Measurements from ENCODE around the gene MSRB1.
"Not testable (repeated sequence)": the region's sequence is repeated elsewhere in the genome, so short reads cannot be mapped to it uniquely, and the experiment has no call there.

The MSRB1 gene

DNA sequence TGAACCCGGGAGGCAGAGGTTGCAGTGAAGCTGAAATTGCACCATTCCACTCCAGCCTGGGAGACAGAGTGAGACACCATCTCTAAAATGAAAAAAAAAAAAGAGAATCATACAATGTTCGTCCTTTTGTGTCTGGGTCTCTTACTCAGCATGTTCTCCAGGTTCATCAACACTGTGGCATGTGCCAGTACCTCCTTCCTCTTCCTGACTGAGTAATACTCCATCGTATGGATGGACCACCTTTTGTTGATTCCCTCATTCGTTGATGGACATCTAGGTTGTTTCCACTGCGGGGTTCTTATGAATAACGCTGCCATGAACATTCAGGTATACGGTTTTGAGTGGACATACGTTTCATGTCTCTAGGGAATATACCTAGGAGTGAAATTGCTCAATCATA is 20.6 kb downstream of the MSRB1 start:
- H3K27ac ChIP-seq = no peak overlapping the region
- no peak for DNase-seq (ENCODE audit: low spot score)
- TF ChIP-seq, protein P1, sequence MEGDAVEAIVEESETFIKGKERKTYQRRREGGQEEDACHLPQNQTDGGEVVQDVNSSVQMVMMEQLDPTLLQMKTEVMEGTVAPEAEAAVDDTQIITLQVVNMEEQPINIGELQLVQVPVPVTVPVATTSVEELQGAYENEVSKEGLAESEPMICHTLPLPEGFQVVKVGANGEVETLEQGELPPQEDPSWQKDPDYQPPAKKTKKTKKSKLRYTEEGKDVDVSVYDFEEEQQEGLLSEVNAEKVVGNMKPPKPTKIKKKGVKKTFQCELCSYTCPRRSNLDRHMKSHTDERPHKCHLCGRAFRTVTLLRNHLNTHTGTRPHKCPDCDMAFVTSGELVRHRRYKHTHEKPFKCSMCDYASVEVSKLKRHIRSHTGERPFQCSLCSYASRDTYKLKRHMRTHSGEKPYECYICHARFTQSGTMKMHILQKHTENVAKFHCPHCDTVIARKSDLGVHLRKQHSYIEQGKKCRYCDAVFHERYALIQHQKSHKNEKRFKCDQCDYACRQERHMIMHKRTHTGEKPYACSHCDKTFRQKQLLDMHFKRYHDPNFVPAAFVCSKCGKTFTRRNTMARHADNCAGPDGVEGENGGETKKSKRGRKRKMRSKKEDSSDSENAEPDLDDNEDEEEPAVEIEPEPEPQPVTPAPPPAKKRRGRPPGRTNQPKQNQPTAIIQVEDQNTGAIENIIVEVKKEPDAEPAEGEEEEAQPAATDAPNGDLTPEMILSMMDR (IDR thresholded peaks at IDR 0.05) = no peak
- no peak overlapping the region for H3K4me3 ChIP-seq

DNA sequence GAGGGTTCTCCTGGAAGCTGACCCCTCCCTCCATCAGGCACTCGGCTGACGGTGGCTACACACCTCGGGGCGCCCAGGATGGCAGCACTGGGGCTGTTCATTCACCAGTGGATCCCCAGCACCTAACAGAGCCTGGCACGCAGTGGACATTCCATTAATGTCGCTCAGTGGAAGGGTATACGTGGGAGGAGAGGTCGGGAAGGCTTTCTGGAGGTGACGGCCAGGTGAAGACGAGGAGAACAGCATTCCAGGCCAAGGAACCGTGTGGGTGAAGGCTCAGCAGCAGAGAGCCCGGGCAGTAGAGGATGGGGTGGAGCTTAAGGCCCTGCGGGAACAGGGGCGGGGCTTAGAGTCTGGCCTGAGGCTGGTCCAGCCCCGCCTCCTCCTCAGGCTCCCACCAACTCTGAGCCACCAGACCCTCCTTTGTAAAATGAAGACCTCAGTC is 22.2 kb downstream of the MSRB1 start:
- no peak for DNase-seq (ENCODE audit: low spot score)
- Histone ChIP-seq H3K27ac (no peak overlapping the region), H3K4me3 (no peak overlapping the region)
- TF ChIP-seq, protein P1 (IDR thresholded peaks at IDR 0.05) = no peak

DNA sequence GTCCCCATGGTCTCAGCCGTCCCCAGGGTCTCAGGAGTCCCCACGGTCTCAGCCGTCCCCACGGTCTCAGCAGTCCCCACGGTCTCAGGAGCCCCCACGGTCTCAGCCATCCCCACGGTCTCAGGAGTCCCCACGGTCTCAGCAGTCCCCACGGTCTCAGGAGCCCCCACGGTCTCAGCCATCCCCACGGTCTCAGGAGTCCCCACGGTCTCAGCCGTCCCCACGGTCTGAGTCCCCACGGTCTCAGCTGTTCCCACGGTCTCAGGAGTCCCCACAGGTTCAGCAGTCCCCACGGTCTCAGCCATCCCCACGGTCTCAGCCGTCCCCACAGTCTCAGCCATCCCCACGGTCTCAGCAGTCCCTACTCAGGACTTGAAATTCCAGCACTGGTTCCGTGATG is 22.9 kb downstream of the MSRB1 start:
- H3K27ac ChIP-seq = not testable (repeated sequence)

DNA sequence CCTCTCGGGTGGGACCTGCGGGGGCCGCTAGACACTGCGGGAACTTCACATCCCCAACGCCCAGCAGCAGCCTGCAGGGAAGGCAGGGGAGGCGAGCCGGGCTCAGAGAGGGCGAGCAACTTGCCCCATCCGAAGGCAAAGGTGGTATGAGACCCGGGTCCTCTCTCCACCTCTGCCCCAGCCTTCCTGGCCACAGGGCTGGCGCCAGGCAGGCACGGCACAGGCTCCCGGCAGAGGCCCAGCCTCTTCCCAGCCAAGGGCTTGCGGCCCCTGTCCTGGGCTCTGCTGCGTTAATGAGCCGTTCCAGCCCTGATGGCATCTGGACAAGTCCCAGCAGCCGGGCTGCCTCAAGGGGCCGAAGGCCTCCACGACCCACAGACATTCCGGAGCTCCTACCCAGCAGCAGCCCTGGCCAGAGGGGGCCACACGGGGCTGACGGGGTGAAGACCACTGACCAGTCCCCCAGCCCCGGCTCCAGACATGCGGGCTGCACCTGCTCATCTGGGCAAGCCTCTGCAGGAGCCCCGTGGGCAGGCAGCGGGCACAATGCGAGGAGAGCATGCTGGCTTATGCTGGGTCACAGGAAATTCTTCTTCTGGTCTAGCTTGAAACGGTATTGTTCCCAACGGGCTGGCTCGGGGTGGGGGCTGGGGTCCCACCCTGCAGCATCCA is 23.5 kb downstream of the MSRB1 start:
- TF ChIP-seq, protein P1 (IDR thresholded peaks at IDR 0.05) = no peak
- Histone ChIP-seq H3K4me3 (no peak overlapping the region), H3K27ac (no peak overlapping the region)
- DNase-seq (ENCODE audit: low spot score) = no peak

More for the DNA sequence above, 22.9 kb downstream of the MSRB1 start:
- not testable (repeated sequence) for H3K4me3 ChIP-seq; DNase-seq (ENCODE audit: low spot score)

DNA sequence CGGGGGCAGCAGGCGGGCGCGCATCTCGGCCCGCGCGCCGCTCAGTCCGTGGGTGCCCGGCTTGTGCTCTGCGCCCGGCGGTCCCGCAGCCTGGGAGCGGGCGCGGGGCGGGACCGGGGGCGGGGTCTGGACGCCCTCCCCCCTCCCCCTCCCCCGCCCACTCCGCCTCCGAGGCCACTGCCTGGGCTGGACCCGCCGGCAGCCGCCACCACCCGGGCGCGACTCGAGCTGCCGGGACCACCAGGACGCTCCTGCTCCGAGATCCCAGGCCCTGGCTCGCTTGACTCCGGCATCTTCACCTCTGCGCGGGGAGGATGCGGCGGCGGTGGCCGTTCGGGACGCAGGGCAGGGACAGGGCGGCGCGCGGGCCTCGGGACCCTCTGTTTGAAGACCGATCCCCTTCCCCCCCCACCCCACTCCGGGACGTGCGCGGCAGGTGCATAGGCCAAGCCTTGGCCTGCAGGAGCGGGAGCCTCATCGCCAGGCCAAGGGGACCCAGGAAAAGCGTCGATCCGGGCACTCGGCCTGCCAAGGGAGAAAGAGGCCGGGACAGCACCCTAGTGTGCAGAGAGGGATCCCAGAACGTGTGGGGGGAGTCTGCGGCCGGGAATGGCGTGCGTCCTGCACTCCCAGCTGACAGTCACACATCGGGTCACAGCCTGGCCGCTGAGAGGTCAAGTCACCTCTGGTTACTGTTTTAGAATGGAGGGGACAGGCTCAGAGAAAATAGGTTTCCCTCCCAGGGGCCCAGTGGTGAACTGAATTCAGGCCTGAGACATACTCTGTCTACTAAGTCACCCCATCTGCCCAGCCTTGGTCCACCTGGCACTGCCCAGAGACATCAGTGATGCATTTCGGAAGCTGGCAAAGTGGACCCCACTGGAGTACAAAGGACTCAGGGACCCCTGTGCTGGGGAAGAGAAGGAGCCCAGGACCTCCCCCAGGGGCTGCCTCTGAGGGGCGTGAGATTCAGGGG is 24.4 kb downstream of the MSRB1 start, which contains the start of gene HS3ST6:
TSS of gene HS3ST6 (minus strand) at position 65 of the 976 bp plus-strand sequence. CDS start 92 bp downstream, outside the sequence.
- H3K4me3 ChIP-seq = peak within 1 kb of the TSS; percentile 30
- no peak for DNase-seq (ENCODE audit: low spot score)
- H3K27ac ChIP-seq = no peak within 1 kb of the TSS
- TF ChIP-seq, protein P1 (IDR thresholded peaks at IDR 0.05) = no peak

DNA sequence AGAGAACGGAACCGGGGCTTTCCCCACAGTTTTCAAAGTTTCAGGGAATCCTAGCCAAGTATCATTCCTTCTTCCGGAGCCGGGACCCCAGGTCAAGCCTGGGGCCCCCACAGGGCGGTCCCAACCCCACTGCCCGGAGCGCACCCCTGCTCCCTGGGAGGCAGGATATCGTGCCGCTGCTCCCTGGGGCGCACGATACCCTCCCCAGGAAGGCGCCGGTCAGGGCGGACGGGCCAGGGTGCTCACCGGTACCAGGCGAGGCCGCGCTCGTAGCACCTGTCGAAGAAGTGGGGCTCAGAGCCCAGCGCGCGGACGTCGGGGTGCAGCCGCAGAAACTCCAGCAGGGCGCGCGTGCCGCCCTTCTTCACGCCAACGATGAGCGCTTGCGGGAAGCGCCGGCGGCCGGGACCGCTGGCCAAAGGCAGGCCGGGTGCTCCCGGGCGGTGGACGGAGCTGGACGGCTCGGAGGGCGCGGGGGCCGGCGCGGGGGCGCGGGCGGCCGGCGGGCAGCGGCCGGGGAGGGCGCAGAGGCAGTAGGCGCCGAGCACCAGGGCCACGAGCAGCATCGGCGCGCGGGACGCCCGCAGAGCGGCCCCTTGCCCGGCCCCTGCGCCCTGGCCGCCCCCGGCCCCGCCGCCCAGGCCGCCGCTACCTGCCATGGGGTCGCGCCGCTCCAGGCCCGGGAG is 25.2 kb downstream of the MSRB1 start:
- Histone ChIP-seq H3K4me3 (peak overlapping the region; percentile 30), H3K27ac (no peak overlapping the region)
- DNase-seq (ENCODE audit: low spot score) = no peak
- TF ChIP-seq, protein P1 (IDR thresholded peaks at IDR 0.05) = no peak
